OCI-LY1 (cell line): ENCODE measurements around the gene IRF1.

ENCODE experiments used
- EZH2 ChIP-seq: fragments of 200-600 bp; sonication (generic), shearing (Covaris generic); IDR thresholded peaks from 2 replicates; pipeline ENCODE4 v1.8.0; 2017; ENCODE audit warnings: borderline replicate concordance, mixed run types, mild to moderate bottlenecking, antibody characterized with exemption, low read length, moderate library complexity, mixed read lengths
- TF ChIP-seq, protein P1 (sequence below): fragments of 200-600 bp; sonication (generic), shearing (Covaris generic); IDR thresholded peaks from 2 replicates; pipeline ENCODE4 v1.5.1; 2017; ENCODE audit warnings: mild to moderate bottlenecking, antibody characterized with exemption, low read length, moderate library complexity, mixed read lengths

DNA sequence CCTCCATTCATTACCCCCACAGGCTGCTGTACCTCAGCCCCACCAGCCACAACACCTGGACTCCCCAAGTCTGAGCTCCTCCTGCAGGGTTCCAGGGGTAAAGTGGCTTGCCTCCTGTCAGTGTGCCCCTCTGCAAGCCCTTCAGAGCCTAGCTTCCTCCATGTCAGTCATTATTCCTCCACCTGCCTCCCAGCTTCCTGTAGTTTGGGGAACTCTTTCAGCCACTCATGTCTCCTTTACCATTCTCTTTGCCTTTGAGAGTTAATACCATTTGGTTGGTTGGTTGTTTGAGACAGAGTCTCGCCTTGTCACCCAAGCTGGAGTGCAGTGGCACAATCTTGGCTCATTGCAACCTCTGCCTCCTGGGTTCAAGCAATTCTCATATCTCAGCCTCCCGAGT, 36.2 kb downstream of the IRF1 start:
- TF ChIP-seq, protein P1, sequence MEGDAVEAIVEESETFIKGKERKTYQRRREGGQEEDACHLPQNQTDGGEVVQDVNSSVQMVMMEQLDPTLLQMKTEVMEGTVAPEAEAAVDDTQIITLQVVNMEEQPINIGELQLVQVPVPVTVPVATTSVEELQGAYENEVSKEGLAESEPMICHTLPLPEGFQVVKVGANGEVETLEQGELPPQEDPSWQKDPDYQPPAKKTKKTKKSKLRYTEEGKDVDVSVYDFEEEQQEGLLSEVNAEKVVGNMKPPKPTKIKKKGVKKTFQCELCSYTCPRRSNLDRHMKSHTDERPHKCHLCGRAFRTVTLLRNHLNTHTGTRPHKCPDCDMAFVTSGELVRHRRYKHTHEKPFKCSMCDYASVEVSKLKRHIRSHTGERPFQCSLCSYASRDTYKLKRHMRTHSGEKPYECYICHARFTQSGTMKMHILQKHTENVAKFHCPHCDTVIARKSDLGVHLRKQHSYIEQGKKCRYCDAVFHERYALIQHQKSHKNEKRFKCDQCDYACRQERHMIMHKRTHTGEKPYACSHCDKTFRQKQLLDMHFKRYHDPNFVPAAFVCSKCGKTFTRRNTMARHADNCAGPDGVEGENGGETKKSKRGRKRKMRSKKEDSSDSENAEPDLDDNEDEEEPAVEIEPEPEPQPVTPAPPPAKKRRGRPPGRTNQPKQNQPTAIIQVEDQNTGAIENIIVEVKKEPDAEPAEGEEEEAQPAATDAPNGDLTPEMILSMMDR, result no peak
- no peak for TF ChIP-seq EZH2
